Mesothelial cell of epicardium (in vitro differentiated cells): ENCODE measurements around the gene CCSER1. TPM values are rescaled to one million over a fixed set of nuclear protein-coding genes. Genes with fewer than 3 reads are reported as not detected.

Source experiments
- DNase-seq, 2 experiments: peaks; one replicate each; pipeline ENCODE4 v3.0.0; 2021; ENCODE audit warnings: low spot score in 2 of 2; ENCODE audit not compliant: unreplicated experiment in 2 of 2
- H3K27ac Mint-ChIP-seq: 2 replicates; pipeline ENCODE4 v1.8.0; 2021; ENCODE audit warnings: mixed read lengths
- H3K27me3 Mint-ChIP-seq: 2 replicates; pipeline ENCODE4 v1.8.0; 2021; ENCODE audit warnings: low read depth, mixed read lengths
- H3K36me3 Mint-ChIP-seq: 2 replicates; pipeline ENCODE4 v1.8.0; 2021; ENCODE audit warnings: mixed read lengths
- H3K4me1 Mint-ChIP-seq: 2 replicates; pipeline ENCODE4 v1.8.0; 2021; ENCODE audit warnings: mixed read lengths
- H3K4me3 Mint-ChIP-seq: 2 replicates; pipeline ENCODE4 v1.8.0; 2021; ENCODE audit warnings: mild to moderate bottlenecking, moderate library complexity, mixed read lengths
- H3K9me3 Mint-ChIP-seq: 2 replicates; pipeline ENCODE4 v1.8.0; 2021; ENCODE audit warnings: mixed read lengths
- CTCF ChIP-seq: fragments of 200-600 bp; sonication (generic); IDR thresholded peaks from one replicate; pipeline ENCODE4 v1.5.0; 2021; ENCODE audit warnings: antibody characterized with exemption; ENCODE audit not compliant: unreplicated experiment
- total RNA-seq: library from RNA; stranded (reverse); gene quantifications from 3 replicates; pipeline ENCODE4 v1.2.1, GENCODE V29; 2021

Gene CCSER1
- total RNA-seq, 1 donor from 2014 or later: 7.2 TPM

GRCh38 chr4:90926957-90927356, 799.8 kb downstream of the CCSER1 start:
- H3K27ac Mint-ChIP-seq: no peak overlapping the region
- H3K36me3 Mint-ChIP-seq: no peaks in the 10 kb centered on the region
- H3K27me3 Mint-ChIP-seq: no peaks in the 10 kb centered on the region
- H3K9me3 Mint-ChIP-seq: no peaks in the 10 kb centered on the region
- no peak overlapping the region for H3K4me3 Mint-ChIP-seq
- no peak for DNase-seq
- peaks cover 8% of the 10 kb centered on the region for H3K4me1 Mint-ChIP-seq
- no peak for TF ChIP-seq CTCF

GRCh38 chr4:90943311-90943710, 816.1 kb downstream of the CCSER1 start:
- Mint-ChIP-seq H3K4me3 (no peak overlapping the region), H3K9me3 (no peaks in the 10 kb centered on the region), H3K27me3 (no peaks in the 10 kb centered on the region), H3K4me1 (peaks cover 4% of the 10 kb centered on the region), H3K27ac (no peak overlapping the region), H3K36me3 (no peaks in the 10 kb centered on the region)
- no peak for DNase-seq
- no peak for TF ChIP-seq CTCF

GRCh38 chr4:90946945-90947344, 819.8 kb downstream of the CCSER1 start:
- H3K27me3 Mint-ChIP-seq: no peaks in the 10 kb centered on the region
- no peaks in the 10 kb centered on the region for H3K9me3 Mint-ChIP-seq
- DNase-seq: no peak
- H3K27ac Mint-ChIP-seq: no peak overlapping the region
- TF ChIP-seq CTCF: no peak
- H3K4me1 Mint-ChIP-seq: peaks cover 15% of the 10 kb centered on the region
- H3K4me3 Mint-ChIP-seq: no peak overlapping the region
- H3K36me3 Mint-ChIP-seq: no peaks in the 10 kb centered on the region

GRCh38 chr4:90950385-90950841, 823.2 kb downstream of the CCSER1 start:
- H3K27me3 Mint-ChIP-seq: no peaks in the 10 kb centered on the region
- H3K4me1 Mint-ChIP-seq: peaks cover 21% of the 10 kb centered on the region
- no peak for TF ChIP-seq CTCF
- H3K9me3 Mint-ChIP-seq: no peaks in the 10 kb centered on the region
- no peaks in the 10 kb centered on the region for H3K36me3 Mint-ChIP-seq
- peak overlapping the region; percentile 20 for H3K4me3 Mint-ChIP-seq
- no peak for DNase-seq
- H3K27ac Mint-ChIP-seq: peak overlapping the region; percentile 67

- H3K36me3 Mint-ChIP-seq: no peaks in the 10 kb centered on the region
- no peak overlapping the region for H3K4me3 Mint-ChIP-seq
- no peak for DNase-seq
- H3K9me3 Mint-ChIP-seq: no peaks in the 10 kb centered on the region
- no peaks in the 10 kb centered on the region for H3K27me3 Mint-ChIP-seq
- no peak for TF ChIP-seq CTCF
- H3K4me1 Mint-ChIP-seq: peaks cover 25% of the 10 kb centered on the region
- H3K27ac Mint-ChIP-seq: no peak overlapping the region
Observed at GRCh38 chr4:90951037-90951436, 823.8 kb downstream of the CCSER1 start.
